ENCODE results near the gene URB1.

Gene URB1

DNA sequence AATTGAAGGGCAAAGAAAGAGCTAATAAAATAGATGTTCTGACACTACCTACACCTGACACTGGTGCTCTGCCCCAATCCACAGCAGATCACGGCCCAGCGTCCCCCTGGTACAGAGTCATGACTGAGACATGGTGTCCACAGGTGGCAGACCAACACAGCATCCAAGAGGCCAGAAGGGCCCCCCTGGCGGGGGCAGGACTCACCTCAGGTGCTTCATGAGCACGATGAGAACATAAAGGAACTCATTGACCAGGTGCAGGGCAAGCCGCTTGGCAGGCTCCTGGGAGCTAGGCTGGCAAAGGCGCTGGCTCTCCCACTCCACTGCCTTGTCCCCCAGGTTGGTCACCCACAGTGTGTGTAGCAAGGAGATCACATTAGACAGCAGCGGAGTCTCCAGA is 73.8 kb downstream of the URB1 start:
- TF ChIP-seq, protein P1, sequence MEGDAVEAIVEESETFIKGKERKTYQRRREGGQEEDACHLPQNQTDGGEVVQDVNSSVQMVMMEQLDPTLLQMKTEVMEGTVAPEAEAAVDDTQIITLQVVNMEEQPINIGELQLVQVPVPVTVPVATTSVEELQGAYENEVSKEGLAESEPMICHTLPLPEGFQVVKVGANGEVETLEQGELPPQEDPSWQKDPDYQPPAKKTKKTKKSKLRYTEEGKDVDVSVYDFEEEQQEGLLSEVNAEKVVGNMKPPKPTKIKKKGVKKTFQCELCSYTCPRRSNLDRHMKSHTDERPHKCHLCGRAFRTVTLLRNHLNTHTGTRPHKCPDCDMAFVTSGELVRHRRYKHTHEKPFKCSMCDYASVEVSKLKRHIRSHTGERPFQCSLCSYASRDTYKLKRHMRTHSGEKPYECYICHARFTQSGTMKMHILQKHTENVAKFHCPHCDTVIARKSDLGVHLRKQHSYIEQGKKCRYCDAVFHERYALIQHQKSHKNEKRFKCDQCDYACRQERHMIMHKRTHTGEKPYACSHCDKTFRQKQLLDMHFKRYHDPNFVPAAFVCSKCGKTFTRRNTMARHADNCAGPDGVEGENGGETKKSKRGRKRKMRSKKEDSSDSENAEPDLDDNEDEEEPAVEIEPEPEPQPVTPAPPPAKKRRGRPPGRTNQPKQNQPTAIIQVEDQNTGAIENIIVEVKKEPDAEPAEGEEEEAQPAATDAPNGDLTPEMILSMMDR (IDR thresholded peaks at IDR 0.05; ENCODE audit: insufficient read depth, low read length, poor library complexity, severe bottlenecking), result no peak
- no peak for TF ChIP-seq EZH2phosphoT487 (conservative IDR thresholded peaks at IDR 0.05; ENCODE audit: low read length)
- Histone ChIP-seq H3K9me2 (replicated peaks; ENCODE audit: insufficient read depth, low read length) (no peaks in the 10 kb centered on the region), H3K36me3 (ENCODE audit: low read length) (no peaks in the 10 kb centered on the region)

DNA sequence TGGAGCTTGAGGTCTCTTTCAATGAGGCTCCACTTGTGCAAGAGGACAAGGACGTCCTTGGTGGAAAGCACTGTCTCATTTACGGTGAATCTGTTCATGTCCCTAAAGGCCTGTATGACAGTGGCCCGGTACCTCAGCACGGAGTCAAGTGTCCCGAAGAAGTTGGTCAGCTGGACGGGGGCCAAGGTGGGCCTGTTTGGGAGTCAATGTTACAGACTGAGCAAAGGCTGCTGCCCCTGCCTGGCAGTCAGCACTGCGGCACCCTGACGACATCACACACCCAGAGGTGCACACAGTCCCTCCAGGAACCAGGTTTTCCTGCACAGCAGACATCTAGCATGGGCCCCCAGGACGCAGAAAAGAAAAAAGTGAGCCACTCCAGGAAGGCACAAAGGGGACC is 75.1 kb downstream of the URB1 start:
- H3K9ac ChIP-seq (ENCODE audit: low read length), result no peak overlapping the region
- H3K79me2 ChIP-seq (ENCODE audit: insufficient read depth, low read length), result no peaks in the 10 kb centered on the region
- H3F3A ChIP-seq (ENCODE audit: insufficient read depth), result no peaks in the 10 kb centered on the region
- H4K20me1 ChIP-seq (ENCODE audit: low read depth, low read length), result no peaks in the 10 kb centered on the region
- no peak overlapping the region for H2AFZ ChIP-seq (ENCODE audit: low read depth, low read length, severe bottlenecking)
- H3K36me3 ChIP-seq (ENCODE audit: low read length), result peaks cover 4% of the 10 kb centered on the region; the same call in 1 of the 2 replicates
- H3K27me3 ChIP-seq (ENCODE audit: low read length), result no peaks in the 10 kb centered on the region
- no peaks in the 10 kb centered on the region for H3K9me3 ChIP-seq (ENCODE audit: insufficient read depth, low read length)
- H3K4me2 ChIP-seq (ENCODE audit: low read depth, low read length, poor library complexity, severe bottlenecking), result no peak overlapping the region
- H3K27ac ChIP-seq (ENCODE audit: low read depth, low read length), result no peak overlapping the region
- H3K4me3 ChIP-seq (ENCODE audit: insufficient read depth, low read length, poor library complexity, severe bottlenecking), result no peak overlapping the region
- TF ChIP-seq EZH2phosphoT487 (conservative IDR thresholded peaks at IDR 0.05; ENCODE audit: low read length), result no peak
- TF ChIP-seq, protein P1 (IDR thresholded peaks at IDR 0.05; ENCODE audit: insufficient read depth, low read length, poor library complexity, severe bottlenecking), result no peak
- H3K9me2 ChIP-seq (replicated peaks; ENCODE audit: insufficient read depth, low read length), result no peaks in the 10 kb centered on the region

More for the DNA sequence above, 73.8 kb downstream of the URB1 start:
- H3K4me3 ChIP-seq (ENCODE audit: insufficient read depth, low read length, poor library complexity, severe bottlenecking), result no peak overlapping the region
- H2AFZ ChIP-seq (ENCODE audit: low read depth, low read length, severe bottlenecking), result no peak overlapping the region
- H3K9ac ChIP-seq (ENCODE audit: low read length), result no peak overlapping the region
- H3K79me2 ChIP-seq (ENCODE audit: insufficient read depth, low read length), result no peaks in the 10 kb centered on the region
- H3K27ac ChIP-seq (ENCODE audit: low read depth, low read length), result no peak overlapping the region
- H3K4me2 ChIP-seq (ENCODE audit: low read depth, low read length, poor library complexity, severe bottlenecking), result no peak overlapping the region
- H3K27me3 ChIP-seq (ENCODE audit: low read length), result no peaks in the 10 kb centered on the region
- no peaks in the 10 kb centered on the region for H3K9me3 ChIP-seq (ENCODE audit: insufficient read depth, low read length)
- H3F3A ChIP-seq (ENCODE audit: insufficient read depth), result no peaks in the 10 kb centered on the region
- H4K20me1 ChIP-seq (ENCODE audit: low read depth, low read length), result no peaks in the 10 kb centered on the region

DNA sequence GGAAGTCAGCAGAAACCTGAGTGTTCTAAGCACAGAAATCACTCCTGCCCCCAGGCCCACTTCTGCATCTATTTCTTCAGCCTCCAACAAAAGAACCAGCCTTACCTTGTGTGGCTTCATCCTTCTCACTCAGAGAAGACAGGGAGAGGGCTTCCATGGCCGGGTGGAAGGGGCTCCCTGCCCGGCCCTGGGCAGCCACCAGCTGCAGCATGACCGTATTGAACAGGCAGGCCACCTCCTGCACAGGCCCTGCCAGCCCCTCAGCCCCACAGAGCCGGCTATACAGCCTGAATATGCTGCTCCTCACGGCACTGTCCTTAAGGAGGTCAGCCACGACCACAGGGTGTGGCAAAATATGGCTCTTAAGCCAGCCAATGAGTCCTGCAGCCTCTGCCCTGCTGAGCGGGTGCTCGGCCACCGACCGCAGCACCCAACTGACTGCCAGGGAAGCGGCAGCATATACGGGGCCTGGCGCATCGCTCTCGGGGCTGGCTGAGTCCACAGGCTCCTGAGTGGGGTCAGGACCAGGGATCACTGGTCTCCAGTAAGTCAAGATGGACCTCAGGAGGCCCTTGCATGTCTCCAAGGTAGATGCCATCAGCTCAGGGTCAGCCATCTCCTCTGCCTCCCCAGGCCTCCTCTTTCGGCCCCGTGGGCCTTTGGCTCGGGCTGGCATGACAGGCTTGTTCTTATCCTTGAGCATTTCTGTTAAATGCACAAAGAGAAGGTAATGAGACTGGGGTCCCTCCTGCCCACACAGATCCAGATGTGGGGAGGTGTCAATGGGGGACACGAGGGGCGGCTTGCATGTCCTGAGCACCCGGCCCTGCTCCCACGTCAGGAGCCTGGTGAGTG is 76.2 kb downstream of the URB1 start:
- Histone ChIP-seq H3K9me3 (ENCODE audit: insufficient read depth, low read length) (no peaks in the 10 kb centered on the region), H3K4me2 (ENCODE audit: low read depth, low read length, poor library complexity, severe bottlenecking) (no peak overlapping the region), H3K27ac (ENCODE audit: low read depth, low read length) (no peak overlapping the region), H3K9ac (ENCODE audit: low read length) (no peak overlapping the region), H3K27me3 (ENCODE audit: low read length) (no peaks in the 10 kb centered on the region), H3K9me2 (replicated peaks; ENCODE audit: insufficient read depth, low read length) (no peaks in the 10 kb centered on the region), H3K36me3 (ENCODE audit: low read length) (peaks cover 4% of the 10 kb centered on the region; the same call in 1 of the 2 replicates), H2AFZ (ENCODE audit: low read depth, low read length, severe bottlenecking) (no peak overlapping the region), H3F3A (ENCODE audit: insufficient read depth) (no peaks in the 10 kb centered on the region), H4K20me1 (ENCODE audit: low read depth, low read length) (no peaks in the 10 kb centered on the region), H3K4me3 (ENCODE audit: insufficient read depth, low read length, poor library complexity, severe bottlenecking) (no peak overlapping the region), H3K79me2 (ENCODE audit: insufficient read depth, low read length) (no peaks in the 10 kb centered on the region)
- TF ChIP-seq EZH2phosphoT487 (conservative IDR thresholded peaks at IDR 0.05; ENCODE audit: low read length), result no peak
- TF ChIP-seq, protein P1 (IDR thresholded peaks at IDR 0.05; ENCODE audit: insufficient read depth, low read length, poor library complexity, severe bottlenecking), result no peak
